Testis (tissue), 2 donors: ENCODE data around the gene SGPP2.
A peak's percentile ranks its signal among the peaks of the same experiment; 100 is the strongest.

ENCODE experiments used
- CTCF ChIP-seq, 3 experiments: fragments of 450-650 bp in 2 of 3; fragments of 200-600 bp in 1 of 3; sonication (generic) in 1 of 3; IDR thresholded peaks; one replicate each; pipeline ENCODE4 v1.5.1; 2016 to 2019; ENCODE audit warnings: antibody characterized with exemption in 3 of 3, mild to moderate bottlenecking in 2 of 3, moderate library complexity in 1 of 3
- POLR2A ChIP-seq: fragments of 450-650 bp; IDR thresholded peaks from one replicate; pipeline ENCODE4 v1.6.1; 2017; ENCODE audit warnings: antibody characterized with exemption, mild to moderate bottlenecking, moderate library complexity

- TF ChIP-seq CTCF (IDR thresholded peaks at IDR 0.05) (peak; percentile 55 to 66 (median 63)), POLR2A (no peak)
These were observed 137.7 kb downstream of the SGPP2 start for GRCh38 chr2:222561817-222562645.
